NCI-H69 (cell line): ENCODE measurements around the gene XPR1.
A peak's percentile ranks its signal among the peaks of the same experiment; 100 is the strongest.

Source experiments
- DNase-seq: peaks from one replicate; lab custom pipeline; 2025; lab: John Stamatoyannopoulos, UW

Gene XPR1

GRCh38 chr1:180631766-180632325, at the start of gene XPR1:
Gene XPR1, plus strand, starts transcription at chr1:180632022. Its CDS starts 180 bp downstream, at chr1:180632202.
- peak; percentile 100 for DNase-seq

GRCh38 chr1:180584869-180585268, 47.0 kb upstream of the XPR1 start:
- no peak for DNase-seq

GRCh38 chr1:180585994-180586359, 45.8 kb upstream of the XPR1 start:
- DNase-seq, result no peak

- DNase-seq, result peak; percentile 99
Observed at GRCh38 chr1:180586671-180587155, 45.1 kb upstream of the XPR1 start.

- no peak for DNase-seq
Observed at GRCh38 chr1:180588121-180588520, 43.7 kb upstream of the XPR1 start.

- DNase-seq, result no peak
Observed at GRCh38 chr1:180590889-180591288, 40.9 kb upstream of the XPR1 start.

- DNase-seq, result no peak
Observed at GRCh38 chr1:180593382-180593781, 38.4 kb upstream of the XPR1 start.

- DNase-seq, result peak; percentile 45
Observed at GRCh38 chr1:180594723-180595122, 37.1 kb upstream of the XPR1 start.

- DNase-seq, result no peak
Observed at GRCh38 chr1:180595966-180596365, 35.9 kb upstream of the XPR1 start.

DNA sequence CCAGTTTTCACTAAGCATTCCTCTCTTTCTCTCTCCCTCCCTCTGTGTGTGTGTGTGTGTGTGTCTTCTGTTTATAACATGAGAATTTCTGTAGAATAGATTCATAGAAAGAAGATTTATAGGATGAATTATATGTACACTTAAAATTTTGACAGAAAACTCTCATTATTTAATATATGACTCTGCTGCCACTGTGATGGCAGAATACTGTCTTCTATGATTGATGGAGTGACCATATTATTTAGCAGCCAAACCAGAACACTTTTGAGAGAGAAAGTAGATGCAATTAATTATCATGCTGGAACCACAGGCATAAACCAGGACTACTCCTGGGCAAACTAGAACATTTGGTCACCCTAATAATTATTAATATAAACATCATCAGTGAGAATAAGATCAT, 34.3 kb upstream of the XPR1 start:
- DNase-seq, result no peak

DNA sequence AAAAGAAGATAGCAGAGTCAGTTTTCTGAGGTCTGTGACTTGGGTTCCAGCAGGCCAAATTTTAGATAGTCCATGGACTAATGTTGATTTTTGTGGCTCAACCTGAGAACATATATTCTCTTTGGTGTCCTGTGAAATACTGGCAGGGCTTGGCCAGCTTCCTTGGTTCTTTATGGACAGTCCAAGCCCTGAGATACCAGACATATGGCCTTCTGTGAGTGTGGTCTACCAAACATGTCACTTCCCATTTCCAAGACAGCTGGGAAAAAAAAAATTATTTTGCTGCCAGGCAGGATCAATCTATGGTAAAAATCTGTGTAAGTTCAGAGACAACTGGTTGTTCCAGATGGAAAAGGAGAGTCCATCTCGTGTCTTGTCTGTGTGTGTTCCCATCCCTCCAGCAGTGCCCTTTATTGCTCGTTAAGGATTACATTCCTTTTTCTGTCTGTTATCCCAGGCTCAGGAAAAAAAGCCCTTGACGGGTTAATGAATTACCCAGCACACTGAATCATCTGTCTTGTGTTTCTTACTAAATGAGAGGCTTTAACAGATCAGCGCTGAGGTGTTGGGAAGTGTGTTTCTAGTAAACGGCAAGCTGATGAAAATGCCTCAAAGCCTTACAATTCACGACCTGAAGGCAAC, 33.4 kb upstream of the XPR1 start:
- DNase-seq, result peak; percentile 55

DNA sequence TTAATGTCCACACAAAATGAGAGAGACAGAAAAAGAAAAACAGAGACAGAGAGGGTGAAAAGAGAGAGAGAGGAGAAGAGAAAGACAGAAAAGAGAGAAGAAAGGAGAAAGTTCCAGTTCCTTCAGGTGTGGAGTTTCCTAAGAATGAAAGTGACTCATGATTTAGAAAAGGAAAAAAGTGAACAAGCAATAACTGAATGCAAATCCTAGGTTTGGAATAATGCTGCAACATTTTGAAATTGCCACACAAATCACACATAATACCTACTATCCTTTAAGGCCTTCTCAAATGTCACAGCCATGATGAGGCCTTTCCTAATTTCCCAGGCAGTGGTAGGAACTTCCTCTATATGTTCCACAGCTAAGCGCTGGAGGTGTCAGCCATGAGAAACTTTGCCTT, 31.5 kb upstream of the XPR1 start:
- no peak for DNase-seq

GRCh38 chr1:180601512-180601911, 30.3 kb upstream of the XPR1 start:
- no peak for DNase-seq

DNA sequence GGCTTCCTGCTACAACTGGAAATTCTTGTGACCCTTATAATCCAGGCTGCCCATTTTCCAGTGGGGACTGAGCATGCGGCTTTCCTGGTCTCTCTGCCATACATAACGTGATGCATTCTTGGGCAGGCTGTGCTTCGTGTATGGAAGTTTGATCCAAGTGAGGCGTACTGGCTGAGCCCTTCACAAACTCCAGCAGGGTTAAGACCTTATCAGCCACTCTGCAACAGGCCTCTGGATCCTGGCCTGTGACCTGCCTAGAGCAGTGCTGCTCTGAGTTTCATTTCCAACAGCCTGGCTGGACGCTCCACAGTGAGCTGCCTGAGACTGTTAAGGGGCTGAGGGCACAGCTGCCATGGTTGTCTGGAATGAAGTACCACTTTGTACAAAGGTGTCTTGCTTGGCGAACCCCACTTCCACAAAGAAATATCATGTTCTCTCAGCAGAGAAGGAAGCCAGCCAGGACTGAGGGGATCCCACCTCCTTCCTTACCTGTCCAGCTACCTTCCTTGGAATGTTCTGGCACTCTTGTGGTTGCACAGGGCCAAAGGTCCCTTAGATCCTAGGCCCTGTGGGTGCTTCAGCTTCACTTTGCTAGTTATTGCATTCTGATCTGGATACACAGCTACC, 28.5 kb upstream of the XPR1 start:
- no peak for DNase-seq

GRCh38 chr1:180603850-180604226, 28.0 kb upstream of the XPR1 start:
- DNase-seq, result no peak

- peak; percentile 68 for DNase-seq
Observed at GRCh38 chr1:180606155-180606554, 25.7 kb upstream of the XPR1 start.

GRCh38 chr1:180609643-180610555, 21.9 kb upstream of the XPR1 start:
- no peak for DNase-seq

GRCh38 chr1:180610556-180611015, 21.2 kb upstream of the XPR1 start:
- DNase-seq, result no peak

- DNase-seq, result peak; percentile 46
Observed at GRCh38 chr1:180611016-180611930, 20.5 kb upstream of the XPR1 start.

DNA sequence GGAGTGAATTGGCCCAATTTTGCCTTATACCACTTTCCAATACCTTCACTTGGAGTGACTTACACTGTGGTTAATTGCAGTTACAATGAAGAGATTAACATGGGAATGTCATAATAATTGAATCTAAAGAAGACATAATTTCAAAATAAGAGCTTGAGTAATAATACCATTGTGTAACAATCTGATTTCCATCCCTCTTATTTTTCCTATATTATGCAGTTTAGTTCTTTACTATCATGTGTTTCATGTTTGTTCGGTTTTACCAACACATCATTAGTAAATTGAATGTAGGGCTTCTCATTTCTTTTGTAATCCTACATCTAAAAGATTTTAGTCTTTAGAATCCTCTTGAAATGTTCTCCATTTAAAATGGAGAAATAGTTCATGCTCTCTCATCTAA, 19.2 kb upstream of the XPR1 start:
- DNase-seq, result no peak

GRCh38 chr1:180614730-180615129, 17.1 kb upstream of the XPR1 start:
- DNase-seq, result peak; percentile 70
